Prostate gland (tissue), 2 donors: ENCODE data around the gene RFX7. TPM values are rescaled to one million over a fixed set of nuclear protein-coding genes. Genes with fewer than 3 reads are reported as not detected.
"Not testable (repeated sequence)": the region's sequence is repeated elsewhere in the genome, so short reads cannot be mapped to it uniquely, and the experiment has no call there.

ENCODE experiments used
- DNase-seq: peaks from one replicate; pipeline ENCODE4 v3.0.0-alpha.2; 2019; ENCODE audit warnings: low spot score
- H3K27ac ChIP-seq, 2 donors: fragments of 200-600 bp; sonication (generic); 2 replicates each; pipeline ENCODE4 v1.5.1; 2017 to 2019
- H3K27me3 ChIP-seq: fragments of 200-600 bp; sonication (generic); replicated peaks from 2 replicates; pipeline ENCODE4 v1.5.1; 2019; ENCODE audit not compliant: insufficient read depth
- H3K36me3 ChIP-seq, 2 donors: fragments of 200-600 bp; sonication (generic); 1 replicate in 1 of 2; 2 replicates in 1 of 2; pipeline versions ENCODE4 v1.5.1 to v1.8.1; 2017 to 2019
- H3K4me1 ChIP-seq: fragments of 200-600 bp; sonication (generic); replicated peaks from 2 replicates; pipeline ENCODE4 v1.5.1; 2019
- H3K4me3 ChIP-seq, 2 donors: fragments of 200-600 bp; sonication (generic); 2 replicates each; pipeline ENCODE4 v1.5.1; 2017 to 2019
- H3K9me3 ChIP-seq: fragments of 200-600 bp; sonication (generic); 2 replicates; pipeline ENCODE4 v1.5.1; 2017
- POLR2A ChIP-seq: fragments of 450-650 bp; IDR thresholded peaks from one replicate; pipeline ENCODE4 v1.6.1; 2016; ENCODE audit warnings: antibody characterized with exemption, mild to moderate bottlenecking
- POLR2AphosphoS5 ChIP-seq: sonication (generic); formaldehyde crosslinking; IDR thresholded peaks from one replicate; pipeline ENCODE4 v1.6.1; 2017; ENCODE audit warnings: antibody characterized with exemption
- WGBS: methylation state at CpG from one replicate; pipeline ENCODE4 v1.1.5; 2018; 5-methylcytosine and 5-hydroxymethylcytosine counted together
- intact Hi-C: fragments of 100-400 bp; cut with DNase I; formaldehyde crosslinking; loops from one replicate; pipeline ENCODE4 v1.14.2; 2022
- total RNA-seq, 2 donors: library from RNA; depleted of rRNA; stranded (reverse); fragments of >200 nt; gene quantifications; one replicate each; pipeline ENCODE4 v1.1.0, GENCODE V29; 2016
- TF ChIP-seq, protein P1 (sequence below), 4 experiments: fragments of 200-600 bp in 2 of 4; fragments of 450-650 bp in 2 of 4; sonication (generic) in 2 of 4; IDR thresholded peaks; 1 replicate in 3 of 4; 2 replicates in 1 of 4; pipeline ENCODE4 v1.5.1; 2016 to 2019; ENCODE audit warnings: antibody characterized with exemption in 4 of 4, mild to moderate bottlenecking in 2 of 4, moderate library complexity in 2 of 4

Gene RFX7
- total RNA-seq, 2 donors from 2014 or later = 9.3 to 15.1 TPM

GRCh38 chr15:56281145-56281544, 37.5 kb upstream of the RFX7 start:
- Histone ChIP-seq H3K36me3 (no peaks in the 10 kb centered on the region), H3K27ac (no peak overlapping the region), H3K4me3 (no peak overlapping the region), H3K4me1 (no peaks in the 10 kb centered on the region), H3K27me3 (no peaks in the 10 kb centered on the region), H3K9me3 (no peaks in the 10 kb centered on the region)
- no peak for DNase-seq
- intact Hi-C loops = no loop called here
- 76% methylated on average over 6 of the region's 6 CpGs for WGBS
- TF ChIP-seq POLR2A (no peak), POLR2AphosphoS5 (no peak)
- TF ChIP-seq, protein P1, sequence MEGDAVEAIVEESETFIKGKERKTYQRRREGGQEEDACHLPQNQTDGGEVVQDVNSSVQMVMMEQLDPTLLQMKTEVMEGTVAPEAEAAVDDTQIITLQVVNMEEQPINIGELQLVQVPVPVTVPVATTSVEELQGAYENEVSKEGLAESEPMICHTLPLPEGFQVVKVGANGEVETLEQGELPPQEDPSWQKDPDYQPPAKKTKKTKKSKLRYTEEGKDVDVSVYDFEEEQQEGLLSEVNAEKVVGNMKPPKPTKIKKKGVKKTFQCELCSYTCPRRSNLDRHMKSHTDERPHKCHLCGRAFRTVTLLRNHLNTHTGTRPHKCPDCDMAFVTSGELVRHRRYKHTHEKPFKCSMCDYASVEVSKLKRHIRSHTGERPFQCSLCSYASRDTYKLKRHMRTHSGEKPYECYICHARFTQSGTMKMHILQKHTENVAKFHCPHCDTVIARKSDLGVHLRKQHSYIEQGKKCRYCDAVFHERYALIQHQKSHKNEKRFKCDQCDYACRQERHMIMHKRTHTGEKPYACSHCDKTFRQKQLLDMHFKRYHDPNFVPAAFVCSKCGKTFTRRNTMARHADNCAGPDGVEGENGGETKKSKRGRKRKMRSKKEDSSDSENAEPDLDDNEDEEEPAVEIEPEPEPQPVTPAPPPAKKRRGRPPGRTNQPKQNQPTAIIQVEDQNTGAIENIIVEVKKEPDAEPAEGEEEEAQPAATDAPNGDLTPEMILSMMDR (IDR thresholded peaks at IDR 0.05) = no peak

- H3K27ac ChIP-seq = no peak overlapping the region
- H3K36me3 ChIP-seq = no peaks in the 10 kb centered on the region
- H3K27me3 ChIP-seq = no peaks in the 10 kb centered on the region
- no peaks in the 10 kb centered on the region for H3K9me3 ChIP-seq
- TF ChIP-seq, protein P1 (IDR thresholded peaks at IDR 0.05) = no peak
- TF ChIP-seq POLR2AphosphoS5 (no peak), POLR2A (no peak)
- intact Hi-C loops = no loop called here
- 97% methylated on average over 3 of the region's 3 CpGs for WGBS
- DNase-seq = no peak
- no peaks in the 10 kb centered on the region for H3K4me1 ChIP-seq
- no peak overlapping the region for H3K4me3 ChIP-seq
Observed at GRCh38 chr15:56273724-56274123, 30.0 kb upstream of the RFX7 start.

- no peaks in the 10 kb centered on the region for H3K9me3 ChIP-seq
- H3K4me1 ChIP-seq = no peaks in the 10 kb centered on the region
- WGBS = 79% methylated on average over 1 of the region's 1 CpG
- H3K36me3 ChIP-seq = no peaks in the 10 kb centered on the region
- TF ChIP-seq POLR2AphosphoS5 (no peak), POLR2A (no peak)
- no peak overlapping the region for H3K27ac ChIP-seq
- intact Hi-C loops = no loop called here
- H3K4me3 ChIP-seq = no peak overlapping the region
- no peak for DNase-seq
- H3K27me3 ChIP-seq = no peaks in the 10 kb centered on the region
Observed at GRCh38 chr15:56272454-56272853, 28.8 kb upstream of the RFX7 start.

- H3K9me3 ChIP-seq, H3K36me3 ChIP-seq, H3K4me1 ChIP-seq, H3K4me3 ChIP-seq, DNase-seq, H3K27ac ChIP-seq, intact Hi-C loops, H3K27me3 ChIP-seq: not testable (repeated sequence)
- WGBS = 96% methylated on average over 5 of the region's 5 CpGs
Observed at GRCh38 chr15:56266465-56266864, 22.8 kb upstream of the RFX7 start.

DNA sequence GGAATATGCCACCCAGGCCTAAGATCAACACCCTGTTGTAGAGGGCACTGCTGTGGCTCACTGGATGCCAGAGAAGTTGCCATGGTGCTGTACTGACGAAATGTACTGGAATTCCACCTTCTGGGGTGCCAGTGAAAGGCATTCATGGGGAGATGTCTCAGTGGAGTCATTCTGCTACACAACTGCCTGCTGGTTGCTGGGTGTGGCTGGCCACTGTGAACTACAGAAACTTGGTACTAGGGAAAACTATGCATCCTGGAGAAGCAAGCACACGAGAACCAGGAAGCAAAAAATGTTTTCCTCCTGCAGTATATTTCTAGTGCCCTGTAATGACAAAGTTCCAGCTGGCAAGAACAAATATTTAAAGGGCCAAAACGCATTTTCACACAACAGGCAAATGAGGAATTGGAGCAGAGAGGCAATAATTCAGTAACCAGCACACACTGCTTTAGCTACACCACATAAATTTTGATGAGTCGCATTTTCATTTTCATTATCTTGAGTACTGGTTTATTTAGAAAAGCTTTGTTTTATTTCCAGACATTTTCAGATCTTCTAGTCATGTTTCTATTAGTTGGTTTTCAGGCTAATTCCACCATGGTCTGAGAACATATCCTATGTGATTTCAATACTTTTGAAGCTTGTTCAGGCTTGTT, 18.3 kb upstream of the RFX7 start:
- H3K9me3 ChIP-seq = no peaks in the 10 kb centered on the region
- H3K27ac ChIP-seq = no peak overlapping the region
- no peaks in the 10 kb centered on the region for H3K4me1 ChIP-seq
- intact Hi-C loops = no loop called here
- TF ChIP-seq, protein P1 (IDR thresholded peaks at IDR 0.05) = no peak
- TF ChIP-seq POLR2A = no peak
- TF ChIP-seq POLR2AphosphoS5 = no peak
- WGBS = 61% methylated on average over 4 of the region's 4 CpGs
- no peaks in the 10 kb centered on the region for H3K36me3 ChIP-seq
- no peak overlapping the region for H3K4me3 ChIP-seq
- DNase-seq = no peak
- no peaks in the 10 kb centered on the region for H3K27me3 ChIP-seq

DNA sequence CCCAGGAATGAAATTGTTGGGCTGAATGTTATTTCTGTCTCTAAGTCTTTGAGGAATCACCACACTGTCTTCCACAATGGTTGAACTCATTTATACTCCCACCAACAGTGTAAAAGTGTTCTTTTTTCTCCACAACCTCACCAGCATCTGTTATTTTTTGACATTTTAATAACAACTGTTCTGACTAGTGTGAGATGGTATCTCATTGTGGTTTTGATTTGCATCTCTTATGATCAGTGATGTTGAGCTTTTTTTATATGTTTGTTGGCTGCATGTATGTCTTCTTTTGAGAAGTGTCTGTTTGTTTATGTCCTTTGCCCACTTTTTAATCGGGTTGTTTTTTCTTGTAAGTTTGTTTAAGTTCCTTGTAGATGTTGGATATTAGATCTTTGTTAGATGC, 13.6 kb upstream of the RFX7 start:
- H3K36me3 ChIP-seq, H3K4me1 ChIP-seq, H3K4me3 ChIP-seq, intact Hi-C loops, H3K9me3 ChIP-seq, H3K27me3 ChIP-seq, DNase-seq, H3K27ac ChIP-seq: not testable (repeated sequence)
- WGBS = 31% methylated on average over 1 of the region's 1 CpG
